IMR-90 (cell line): ENCODE measurements around the gene ADCYAP1. TPM values are rescaled to one million over a fixed set of nuclear protein-coding genes. Genes with fewer than 3 reads are reported as not detected.

Source experiments
- ATAC-seq: fragments of 200-7000 bp; cut with Tn5 transposase; 2 replicates; pipeline ENCODE4 v1.9.1; 2020; ENCODE audit warnings: low read depth, mild to moderate bottlenecking, moderate library complexity
- BruUV-seq: library from RNA; stranded (reverse); fragments of 400-500 nt; replicated peaks from 2 replicates; lab custom pipeline; 2021; lab: Mats Ljungman, UMichigan
- CTCF ChIA-PET: fragments of 300-600 bp; formaldehyde crosslinking; extraction: SDS; loops from one replicate; lab custom pipeline; 2021; ENCODE audit warnings: antibody characterized with exemption; lab: Yijun Ruan, JAX
- POLR2A ChIA-PET: fragments of 300-600 bp; sonication (Branson Sonifier 250); formaldehyde crosslinking; loops from one replicate; lab custom pipeline; 2022; ENCODE audit warnings: antibody characterized with exemption; ENCODE audit not compliant: unreplicated experiment; lab: Charles Lee
- DNase-seq: peaks from one replicate; pipeline ENCODE4 v3.0.0; 2013
- H2AFZ ChIP-seq: replicated peaks from 2 replicates; pipeline ENCODE3; 2013; ENCODE audit warnings: low read length, mild to moderate bottlenecking; ENCODE audit not compliant: poor library complexity
- H2AK5ac ChIP-seq: 2 replicates; pipeline ENCODE4 v1.6.1; 2013; ENCODE audit warnings: low read depth, low read length, inconsistent platforms
- H2AK9ac ChIP-seq: replicated peaks from 2 replicates; pipeline ENCODE3; 2013; ENCODE audit warnings: mild to moderate bottlenecking, low read depth, low read length, moderate library complexity; ENCODE audit not compliant: poor library complexity
- H2BK120ac ChIP-seq: 2 replicates; pipeline ENCODE4 v1.6.1; 2013; ENCODE audit warnings: low read depth, low read length, inconsistent platforms
- H2BK15ac ChIP-seq: 3 replicates; pipeline ENCODE4 v1.6.1; 2013; ENCODE audit warnings: low read depth, low read length, inconsistent platforms
- H2BK20ac ChIP-seq: 2 replicates; pipeline ENCODE4 v1.6.1; 2013; ENCODE audit warnings: low read depth, mild to moderate bottlenecking, inconsistent platforms, low read length, moderate library complexity
- H2BK5ac ChIP-seq: 2 replicates; pipeline ENCODE4 v1.6.1; 2013; ENCODE audit warnings: mild to moderate bottlenecking, low read depth, low read length, inconsistent platforms; ENCODE audit not compliant: poor library complexity, severe bottlenecking
- H3K14ac ChIP-seq: replicated peaks from 2 replicates; pipeline ENCODE4 v1.6.1; 2013; ENCODE audit warnings: low read depth, low read length, inconsistent platforms
- H3K18ac ChIP-seq: 2 replicates; pipeline ENCODE4 v1.6.1; 2013; ENCODE audit warnings: low read depth, low read length, control low read depth
- H3K23ac ChIP-seq: 2 replicates; pipeline ENCODE4 v1.6.1; 2013; ENCODE audit warnings: low read depth, low read length, inconsistent platforms
- H3K27ac ChIP-seq: 2 replicates; pipeline ENCODE4 v1.5.1; 2013; ENCODE audit warnings: mild to moderate bottlenecking, control low read depth, low read length; ENCODE audit not compliant: insufficient read depth
- H3K27me3 ChIP-seq: 2 replicates; pipeline ENCODE4 v1.6.1; 2013; ENCODE audit warnings: low read length; ENCODE audit not compliant: control insufficient read depth, insufficient read depth
- H3K36me3 ChIP-seq: 2 replicates; pipeline ENCODE4 v1.6.1; 2013; ENCODE audit warnings: low read length, mixed read lengths; ENCODE audit not compliant: control insufficient read depth, insufficient read depth
- H3K4ac ChIP-seq: 2 replicates; pipeline ENCODE4 v1.6.1; 2013; ENCODE audit warnings: low read depth, low read length, inconsistent platforms
- H3K4me1 ChIP-seq: 2 replicates; pipeline ENCODE4 v1.6.1; 2013; ENCODE audit warnings: low read length, mixed read lengths; ENCODE audit not compliant: control insufficient read depth, insufficient read depth
- H3K4me2 ChIP-seq: 2 replicates; pipeline ENCODE4 v1.6.1; 2013; ENCODE audit warnings: low read depth, mild to moderate bottlenecking, control low read depth, low read length, moderate library complexity
- H3K4me3 ChIP-seq: 2 replicates; pipeline ENCODE4 v1.5.1; 2013; ENCODE audit warnings: low read depth, mild to moderate bottlenecking, control low read depth, low read length, moderate library complexity; ENCODE audit not compliant: insufficient read depth
- H3K56ac ChIP-seq: 2 replicates; pipeline ENCODE4 v1.6.1; 2013; ENCODE audit warnings: low read length, inconsistent platforms; ENCODE audit not compliant: insufficient read depth; ENCODE audit errors: extremely low read depth
- H3K79me1 ChIP-seq, 2 experiments: 2 replicates each; pipeline ENCODE4 v1.6.1; 2013; ENCODE audit warnings: low read length in 2 of 2, inconsistent platforms in 1 of 2, low read depth in 1 of 2
- H3K9ac ChIP-seq: 2 replicates; pipeline ENCODE4 v1.6.1; 2013; ENCODE audit warnings: low read depth, low read length, control low read depth
- H3K9me1 ChIP-seq: 2 replicates; pipeline ENCODE4 v1.6.1; 2013; ENCODE audit warnings: low read length, inconsistent platforms; ENCODE audit not compliant: insufficient read depth
- H3K9me3 ChIP-seq: 2 replicates; pipeline ENCODE4 v1.6.1; 2013; ENCODE audit warnings: low read length; ENCODE audit not compliant: control insufficient read depth, insufficient read depth
- H4K20me1 ChIP-seq: 2 replicates; pipeline ENCODE4 v1.6.1; 2013; ENCODE audit warnings: low read length, inconsistent platforms; ENCODE audit not compliant: insufficient read depth
- H4K5ac ChIP-seq: 2 replicates; pipeline ENCODE4 v1.6.1; 2013; ENCODE audit warnings: mild to moderate bottlenecking, low read depth, low read length, control low read depth
- H4K8ac ChIP-seq, 2 experiments: 2 replicates each; pipeline ENCODE4 v1.6.1; 2013; ENCODE audit warnings: low read depth in 2 of 2, low read length in 2 of 2, control low read depth in 1 of 2, inconsistent platforms in 1 of 2
- H4K91ac ChIP-seq: 2 replicates; pipeline ENCODE4 v1.6.1; 2013; ENCODE audit warnings: low read depth, low read length, inconsistent platforms; ENCODE audit not compliant: insufficient read depth
- BHLHE40 ChIP-seq: fragments of 150-350 bp; IDR thresholded peaks from 2 replicates; pipeline ENCODE4 v1.6.1; 2016; ENCODE audit warnings: mild to moderate bottlenecking, low read depth, low read length
- CHD1 ChIP-seq: IDR thresholded peaks from 2 replicates; pipeline ENCODE4 v1.6.1; 2012; ENCODE audit warnings: low read depth, low read length, improper control_type of control experiment
- NFE2L2 ChIP-seq: fragments of 150-350 bp; IDR thresholded peaks from 2 replicates; pipeline ENCODE4 v1.6.1; 2016; ENCODE audit warnings: low read depth, mild to moderate bottlenecking, low read length
- POLR2A ChIP-seq: IDR thresholded peaks from 2 replicates; pipeline ENCODE4 v1.6.1; 2012; ENCODE audit warnings: mild to moderate bottlenecking, low read depth, low read length
- WGBS, 2 experiments: methylation state at CpG; one replicate each; pipeline versions ENCODE4 v1.1.5 to v1.1.7; 2013; ENCODE audit warnings: missing lambda C conversion rate in 2 of 2; ENCODE audit not compliant: insufficient read length in 1 of 2; ENCODE audit errors: extremely low coverage in 2 of 2; 5-methylcytosine and 5-hydroxymethylcytosine counted together
- dilution Hi-C: fragments of 300-500 bp; cut with HindIII; formaldehyde crosslinking; loops from one replicate; pipeline ENCODE4 v1.14.3; 2018; ENCODE audit warnings: low sequenced_read_pairs; ENCODE audit not compliant: unreplicated experiment
- in situ Hi-C: fragments of 300-500 bp; cut with MboI; formaldehyde crosslinking; loops from 3 replicates; pipeline ENCODE4 v1.14.3; 2019; ENCODE audit warnings: low sequenced_read_pairs, inconsistent platforms, mixed read lengths
- intact Hi-C: fragments of 100-400 bp; cut with micrococcal nuclease; formaldehyde crosslinking; loops from 2 replicates; pipeline ENCODE4 v1.10.0; 2022
- polyA plus RNA-seq, 3 experiments: library from polyadenylated mRNA; depleted of rRNA; stranded (reverse); fragments of >200 nt; gene quantifications; 2 replicates each; pipeline ENCODE4 v1.2.3, GENCODE V29; 2012; ENCODE audit warnings: low replicate concordance in 1 of 3
- total RNA-seq: library from RNA; depleted of rRNA; stranded (reverse); fragments of >200 nt; gene quantifications from 2 replicates; pipeline ENCODE4 v1.2.3, GENCODE V29; 2012

ADCYAP1 gene
- total and polyA plus RNA-seq, 2 of the 4 experiments (the other 2 are of a cell fraction): not detected

DNA sequence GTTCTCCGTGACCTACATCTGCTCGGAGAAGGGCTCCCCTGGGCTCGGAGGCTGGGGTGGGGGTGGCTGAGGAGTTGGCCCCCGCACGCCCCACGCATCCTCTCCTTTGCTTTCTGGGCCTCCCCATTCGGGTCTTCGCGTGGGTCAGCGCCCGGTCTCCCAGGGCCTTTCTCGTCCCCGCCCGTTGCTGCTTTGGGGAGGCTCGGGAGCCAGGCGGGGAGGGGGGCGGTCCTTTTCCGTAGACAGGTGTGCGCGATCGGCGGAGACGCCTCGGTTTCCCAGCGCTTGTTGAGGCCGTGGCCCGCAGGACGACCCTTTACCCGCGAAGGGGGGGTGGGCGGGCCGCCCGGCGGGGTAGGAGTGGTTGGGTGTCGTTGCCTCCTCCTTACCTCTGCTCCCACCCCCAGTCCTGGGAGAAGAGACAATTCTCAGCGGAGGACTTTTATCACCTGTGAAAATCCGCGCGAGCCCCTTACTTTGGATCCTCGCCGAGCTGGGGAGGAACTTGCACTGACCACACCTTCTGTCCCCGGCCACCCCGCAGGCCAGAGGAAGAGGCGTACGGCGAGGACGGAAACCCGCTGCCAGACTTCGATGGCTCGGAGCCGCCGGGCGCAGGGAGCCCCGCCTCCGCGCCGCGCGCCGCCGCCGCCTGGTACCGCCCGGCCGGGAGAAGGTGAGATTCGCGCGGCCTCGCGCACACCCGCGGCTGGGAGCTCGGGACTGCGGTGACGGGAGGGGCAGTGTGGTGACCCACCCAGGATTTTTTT, 2.6 kb downstream of the ADCYAP1 start:
- WGBS, 2 experiments: 5% methylated on average over 35 of the region's 75 CpGs; no CpG with 5 or more reads in 1 of the 2 experiments
- no peak overlapping the region for H3K4me3 ChIP-seq
- no peak overlapping the region for H2BK5ac ChIP-seq
- ATAC-seq (peak; percentile 48; the same call in 1 of the 2 replicates), DNase-seq (no peak)
- ChIA-PET CTCF (interaction anchor here (0.6 kb wide), 1 partner anchor 11 kb away, joined by 4 read pairs; no protein-coding TSS in a partner anchor), POLR2A (no interaction called here)
- H2BK15ac ChIP-seq: no peak overlapping the region
- H4K8ac ChIP-seq: no peak overlapping the region
- no peak overlapping the region for H3K14ac ChIP-seq
- peak overlapping the region; percentile 63 for H2AFZ ChIP-seq
- in situ Hi-C loops: no loop called here
- H3K4me2 ChIP-seq: no peak overlapping the region; the same call in 1 of the 2 replicates
- H3K4ac ChIP-seq: no peak overlapping the region
- H2BK120ac ChIP-seq: no peak overlapping the region
- no peak overlapping the region for H4K5ac ChIP-seq
- H2AK9ac ChIP-seq: no peak overlapping the region
- no peaks in the 10 kb centered on the region for H4K20me1 ChIP-seq
- H2BK20ac ChIP-seq: no peak overlapping the region
- H3K9me3 ChIP-seq: peaks cover 2% of the 10 kb centered on the region
- dilution Hi-C loops: no loop called here
- H3K9ac ChIP-seq: no peak overlapping the region
- H3K36me3 ChIP-seq: no peaks in the 10 kb centered on the region
- H4K91ac ChIP-seq: no peak overlapping the region
- no TSS peak for BruUV-seq
- H3K56ac ChIP-seq: no peak overlapping the region
- H3K4me1 ChIP-seq: no peaks in the 10 kb centered on the region; the same call in 1 of the 2 replicates
- H3K23ac ChIP-seq: no peak overlapping the region
- H3K27ac ChIP-seq: no peak overlapping the region
- no peaks in the 10 kb centered on the region for H3K9me1 ChIP-seq
- TF ChIP-seq CHD1 (no peak), BHLHE40 (no peak), POLR2A (no peak), NFE2L2 (no peak)
- no peak overlapping the region for H3K18ac ChIP-seq
- intact Hi-C loops: no loop called here
- peaks cover 69% of the 10 kb centered on the region for H3K27me3 ChIP-seq
- H2AK5ac ChIP-seq: no peak overlapping the region
- no peaks in the 10 kb centered on the region for H3K79me1 ChIP-seq
